OCI-LY7 (cell line): ENCODE measurements around the gene RGPD3. TPM values are rescaled to one million over a fixed set of nuclear protein-coding genes. Genes with fewer than 3 reads are reported as not detected.
"Not testable (repeated sequence)": the region's sequence is repeated elsewhere in the genome, so short reads cannot be mapped to it uniquely, and the experiment has no call there.

Source experiments
- BruUV-seq: library from RNA; stranded (reverse); fragments of 400-500 nt; replicated peaks from 2 replicates; lab custom pipeline; 2021; lab: Mats Ljungman, UMichigan
- CTCF ChIA-PET: fragments of 300-600 bp; sonication (Branson Sonifier 250); formaldehyde crosslinking; loops from one replicate; lab custom pipeline; 2022; ENCODE audit warnings: antibody characterized with exemption; ENCODE audit not compliant: unreplicated experiment; lab: Charles Lee
- POLR2A ChIA-PET: fragments of 300-600 bp; sonication (Branson Sonifier 250); formaldehyde crosslinking; loops from one replicate; lab custom pipeline; 2022; ENCODE audit warnings: antibody characterized with exemption; lab: Charles Lee
- DNase-seq: peaks from one replicate; pipeline ENCODE4 v3.0.0-alpha.2; 2015; ENCODE audit warnings: low spot score
- H2AFZ ChIP-seq: fragments of 200-600 bp; sonication (generic), shearing (Covaris generic); 2 replicates; pipeline ENCODE4 v1.6.1; 2014; ENCODE audit warnings: mild to moderate bottlenecking, antibody characterized with exemption, low read length, moderate library complexity
- H3K27ac ChIP-seq: fragments of 200-600 bp; sonication (generic); 2 replicates; pipeline ENCODE4 v1.5.1; 2014; ENCODE audit warnings: mixed run types, low read depth, mild to moderate bottlenecking, moderate library complexity, low read length, inconsistent platforms; ENCODE audit not compliant: poor library complexity, severe bottlenecking
- H3K36me3 ChIP-seq: fragments of 200-600 bp; sonication (generic); 2 replicates; pipeline ENCODE4 v1.6.1; 2014; ENCODE audit warnings: mild to moderate bottlenecking, antibody characterized with exemption, low read length, moderate library complexity, mixed read lengths; ENCODE audit not compliant: insufficient read depth
- H3K4me1 ChIP-seq: fragments of 200-600 bp; sonication (generic); 2 replicates; pipeline ENCODE4 v1.5.1; 2014; ENCODE audit warnings: mild to moderate bottlenecking, low read length; ENCODE audit not compliant: insufficient read depth, poor library complexity, severe bottlenecking
- H3K4me2 ChIP-seq: fragments of 200-600 bp; sonication (generic); 2 replicates; pipeline ENCODE4 v1.6.1; 2014; ENCODE audit warnings: mild to moderate bottlenecking, low read length
- H3K4me3 ChIP-seq: fragments of 200-600 bp; sonication (generic); 2 replicates; pipeline ENCODE4 v1.5.1; 2014; ENCODE audit warnings: mild to moderate bottlenecking, low read depth, low read length; ENCODE audit not compliant: poor library complexity, severe bottlenecking
- H3K79me2 ChIP-seq: fragments of 200-600 bp; sonication (generic); 2 replicates; pipeline ENCODE4 v1.6.1; 2016; ENCODE audit warnings: low read depth, mild to moderate bottlenecking, low read length, moderate library complexity, mixed read lengths; ENCODE audit not compliant: insufficient read depth
- H3K9me2 ChIP-seq: fragments of 200-600 bp; sonication (generic); 2 replicates; pipeline ENCODE4 v1.6.1; 2016; ENCODE audit warnings: mild to moderate bottlenecking, low read length, mixed read lengths; ENCODE audit not compliant: insufficient read depth
- H3K9me3 ChIP-seq: fragments of 200-600 bp; sonication (generic); 2 replicates; pipeline ENCODE4 v1.6.1; 2014; ENCODE audit warnings: mild to moderate bottlenecking, mixed run types, low read length, mixed read lengths
- H4K20me1 ChIP-seq: fragments of 200-600 bp; sonication (generic); 2 replicates; pipeline ENCODE4 v1.6.1; 2014; ENCODE audit warnings: mild to moderate bottlenecking, antibody characterized with exemption, low read length, moderate library complexity, mixed read lengths; ENCODE audit not compliant: insufficient read depth
- intact Hi-C: fragments of 100-400 bp; cut with micrococcal nuclease; formaldehyde crosslinking; loops from one replicate; pipeline ENCODE4 v1.10.0; 2022; ENCODE audit not compliant: unreplicated experiment
- total RNA-seq, 2 experiments: library from RNA; depleted of rRNA in 1 of 2; stranded (reverse); fragments of >200 nt in 1 of 2; shearing (Covaris generic) in 1 of 2; gene quantifications; 2 replicates each; pipeline ENCODE4 v1.2.3, GENCODE V29; 2014 to 2022

The RGPD3 gene
- total RNA-seq, 2 experiments from 2014 or later = not detected

GRCh38 chr2:106390680-106391079 lies 77.5 kb downstream of the RGPD3 start:
- H3K79me2 ChIP-seq, BruUV-seq, H3K4me3 ChIP-seq, H3K36me3 ChIP-seq, DNase-seq, POLR2A ChIA-PET, H4K20me1 ChIP-seq, H3K9me2 ChIP-seq, H3K9me3 ChIP-seq, H3K4me2 ChIP-seq, CTCF ChIA-PET, H3K27ac ChIP-seq, H3K4me1 ChIP-seq, intact Hi-C loops, H2AFZ ChIP-seq: not testable (repeated sequence)

GRCh38 chr2:106388814-106389410 lies 79.3 kb downstream of the RGPD3 start:
- CTCF ChIA-PET = not testable (repeated sequence)

GRCh38 chr2:106384548-106384947 lies 83.7 kb downstream of the RGPD3 start:
- H3K9me3 ChIP-seq, H3K9me2 ChIP-seq, POLR2A ChIA-PET, H3K36me3 ChIP-seq, H3K27ac ChIP-seq, DNase-seq, H3K4me2 ChIP-seq, CTCF ChIA-PET, H3K79me2 ChIP-seq, BruUV-seq, H3K4me1 ChIP-seq, intact Hi-C loops, H3K4me3 ChIP-seq, H4K20me1 ChIP-seq, H2AFZ ChIP-seq: not testable (repeated sequence)

More at GRCh38 chr2:106388814-106389410, 79.3 kb downstream of the RGPD3 start:
- H4K20me1 ChIP-seq, POLR2A ChIA-PET, H3K79me2 ChIP-seq, intact Hi-C loops, DNase-seq, H3K4me3 ChIP-seq, H3K9me3 ChIP-seq, H2AFZ ChIP-seq, H3K4me2 ChIP-seq, H3K36me3 ChIP-seq, H3K9me2 ChIP-seq, BruUV-seq, H3K4me1 ChIP-seq, H3K27ac ChIP-seq: not testable (repeated sequence)

GRCh38 chr2:106381867-106382266 lies 86.3 kb downstream of the RGPD3 start:
- H3K9me2 ChIP-seq, H3K36me3 ChIP-seq, DNase-seq, POLR2A ChIA-PET, H3K9me3 ChIP-seq, H3K4me1 ChIP-seq, H3K79me2 ChIP-seq, intact Hi-C loops, H3K27ac ChIP-seq, H4K20me1 ChIP-seq, CTCF ChIA-PET, H3K4me2 ChIP-seq, H3K4me3 ChIP-seq, H2AFZ ChIP-seq, BruUV-seq: not testable (repeated sequence)

GRCh38 chr2:106379567-106379966 lies 88.6 kb downstream of the RGPD3 start:
- H4K20me1 ChIP-seq, H3K4me1 ChIP-seq, BruUV-seq, H2AFZ ChIP-seq, H3K4me3 ChIP-seq, CTCF ChIA-PET, POLR2A ChIA-PET, intact Hi-C loops, H3K9me2 ChIP-seq, H3K36me3 ChIP-seq, DNase-seq, H3K27ac ChIP-seq, H3K9me3 ChIP-seq, H3K79me2 ChIP-seq, H3K4me2 ChIP-seq: not testable (repeated sequence)

GRCh38 chr2:106369182-106369581 lies 99.0 kb downstream of the RGPD3 start:
- H4K20me1 ChIP-seq, H3K79me2 ChIP-seq, H2AFZ ChIP-seq, H3K4me2 ChIP-seq, CTCF ChIA-PET, H3K9me3 ChIP-seq, intact Hi-C loops, DNase-seq, H3K9me2 ChIP-seq, H3K4me1 ChIP-seq, H3K36me3 ChIP-seq, H3K27ac ChIP-seq, BruUV-seq, H3K4me3 ChIP-seq: not testable (repeated sequence)
- POLR2A ChIA-PET = interaction anchor here (0.6 kb wide), 1 partner anchor 23 kb away, joined by 3 read pairs; no protein-coding TSS in a partner anchor
